Activated CD4-positive, CD25-positive, alpha-beta regulatory T cell treated with anti-CD3 and anti-CD28 coated beads, Interleukin-2, amount 50 U/mL, for 72 hours (primary cell): ENCODE measurements around the gene INPP5D.

Experiments
- DNase-seq: peaks from one replicate; pipeline ENCODE4 v3.0.0; 2021

INPP5D gene

GRCh38 chr2:233079953-233080835 is 20.1 kb downstream of the INPP5D start:
- DNase-seq: peak; percentile 19

- DNase-seq: no peak
Measured at GRCh38 chr2:233080836-233081229, 20.7 kb downstream of the INPP5D start.

GRCh38 chr2:233081232-233081730 is 21.1 kb downstream of the INPP5D start:
- no peak for DNase-seq

GRCh38 chr2:233081731-233082221 is 21.6 kb downstream of the INPP5D start:
- no peak for DNase-seq

GRCh38 chr2:233082222-233082930 is 22.2 kb downstream of the INPP5D start:
- DNase-seq: no peak

GRCh38 chr2:233082931-233083755 is 23.0 kb downstream of the INPP5D start:
- DNase-seq: no peak

- no peak for DNase-seq
Measured at GRCh38 chr2:233083782-233084181, 23.6 kb downstream of the INPP5D start.

GRCh38 chr2:233084488-233084887 is 24.3 kb downstream of the INPP5D start:
- no peak for DNase-seq

- DNase-seq: no peak
Measured at GRCh38 chr2:233085037-233085838, 25.1 kb downstream of the INPP5D start.

- no peak for DNase-seq
Measured at GRCh38 chr2:233085839-233086150, 25.7 kb downstream of the INPP5D start.

- no peak for DNase-seq
Measured at GRCh38 chr2:233087713-233088112, 27.6 kb downstream of the INPP5D start.

- no peak for DNase-seq
Measured at GRCh38 chr2:233088972-233089345, 28.8 kb downstream of the INPP5D start.

- no peak for DNase-seq
Measured at GRCh38 chr2:233089851-233090250, 29.7 kb downstream of the INPP5D start.

GRCh38 chr2:233090879-233091278 is 30.7 kb downstream of the INPP5D start:
- DNase-seq: no peak

- DNase-seq: no peak
Measured at GRCh38 chr2:233091595-233092375, 31.6 kb downstream of the INPP5D start.

- DNase-seq: no peak
Measured at GRCh38 chr2:233092432-233093165, 32.5 kb downstream of the INPP5D start.

GRCh38 chr2:233093166-233093448 is 33.0 kb downstream of the INPP5D start:
- no peak for DNase-seq

- no peak for DNase-seq
Measured at GRCh38 chr2:233093721-233094120, 33.6 kb downstream of the INPP5D start.

GRCh38 chr2:233094614-233095013 is 34.5 kb downstream of the INPP5D start:
- DNase-seq: no peak

GRCh38 chr2:233096006-233096405 is 35.9 kb downstream of the INPP5D start:
- DNase-seq: no peak

- DNase-seq: no peak
Measured at GRCh38 chr2:233098618-233099017, 38.5 kb downstream of the INPP5D start.
